HepG2 (cell line): Measurements from ENCODE around the gene HS3ST3B1. TPM values are rescaled to one million over a fixed set of nuclear protein-coding genes. Genes with fewer than 3 reads are reported as not detected.

Experiments used
- ETV5 ChIP-seq: IDR thresholded peaks from 2 replicates; pipeline ENCODE4 v1.6.1; 2018; ENCODE audit warnings: missing biosample characterization, missing genetic modification reagents, inconsistent platforms, borderline replicate concordance
- GRHL1 ChIP-seq: sonication (generic); formaldehyde crosslinking; conservative IDR thresholded peaks from 2 replicates; pipeline ENCODE4 v1.8.0; 2022; ENCODE audit warnings: missing genetic modification reagents
- GZF1 ChIP-seq: sonication (generic); formaldehyde crosslinking; IDR thresholded peaks from 2 replicates; pipeline ENCODE4 v1.5.1; 2020; ENCODE audit warnings: mild to moderate bottlenecking, missing genetic modification reagents
- HNF4G ChIP-seq, 2 experiments: sonication (generic) in 1 of 2; formaldehyde crosslinking in 1 of 2; IDR thresholded peaks; 2 replicates each; pipeline versions ENCODE4 v1.4.0 to v1.6.1; 2011 to 2020; ENCODE audit warnings: borderline replicate concordance in 2 of 2, low read depth in 2 of 2, mild to moderate bottlenecking in 2 of 2, low read length in 1 of 2, missing genetic modification reagents in 1 of 2, moderate library complexity in 1 of 2
- HOXA5 ChIP-seq: sonication (generic); formaldehyde crosslinking; IDR thresholded peaks from 2 replicates; pipeline ENCODE4 v1.4.0; 2020; ENCODE audit warnings: missing genetic modification reagents
- IRX3 ChIP-seq: sonication (generic); formaldehyde crosslinking; IDR thresholded peaks from 2 replicates; pipeline ENCODE4 v1.8.1; 2023; ENCODE audit warnings: mild to moderate bottlenecking, low read depth, missing genetic modification reagents, borderline replicate concordance
- JARID2 ChIP-seq: sonication (generic); formaldehyde crosslinking; IDR thresholded peaks from 2 replicates; pipeline ENCODE4 v1.8.1; 2023; ENCODE audit warnings: missing genetic modification reagents, inconsistent platforms; ENCODE audit not compliant: insufficient replicate concordance
- KDM4B ChIP-seq: sonication (generic); formaldehyde crosslinking; IDR thresholded peaks from 2 replicates; pipeline ENCODE4 v1.4.0; 2020; ENCODE audit warnings: missing genetic modification reagents
- LCORL ChIP-seq, 2 experiments: fragments of 450-650 bp in 1 of 2; sonication (generic) in 1 of 2; formaldehyde crosslinking in 1 of 2; IDR thresholded peaks; 2 replicates each; pipeline versions ENCODE4 v1.5.0 to v1.6.1; 2017 to 2020; ENCODE audit warnings: antibody characterized with exemption in 1 of 2, missing genetic modification reagents in 1 of 2
- MEIS2 ChIP-seq: sonication (generic); formaldehyde crosslinking; IDR thresholded peaks from 2 replicates; pipeline ENCODE4 v1.9.0; 2021; ENCODE audit warnings: mild to moderate bottlenecking, missing genetic modification reagents
- MTF2 ChIP-seq: sonication (generic); formaldehyde crosslinking; IDR thresholded peaks from 2 replicates; pipeline ENCODE4 v1.5.0; 2020; ENCODE audit warnings: missing genetic modification reagents, borderline replicate concordance
- MYC ChIP-seq: sonication (generic); formaldehyde crosslinking; IDR thresholded peaks from 2 replicates; pipeline ENCODE4 v1.9.0; 2021; ENCODE audit warnings: missing genetic modification reagents, borderline replicate concordance
- SETDB1 ChIP-seq: sonication (generic); formaldehyde crosslinking; IDR thresholded peaks from 2 replicates; pipeline ENCODE4 v1.5.1; 2020; ENCODE audit warnings: missing genetic modification reagents, mild to moderate bottlenecking, borderline replicate concordance
- SOX5 ChIP-seq: IDR thresholded peaks from 2 replicates; pipeline ENCODE4 v1.6.1; 2016; ENCODE audit warnings: borderline replicate concordance
- SP1 ChIP-seq, 2 experiments: fragments of 450-650 bp in 1 of 2; sonication (generic) in 1 of 2; formaldehyde crosslinking in 1 of 2; IDR thresholded peaks; 2 replicates each; pipeline versions ENCODE4 v1.4.0 to v1.6.1; 2016 to 2020; ENCODE audit warnings: missing genetic modification reagents in 1 of 2
- ZBTB7B ChIP-seq: sonication (generic); formaldehyde crosslinking; IDR thresholded peaks from 2 replicates; pipeline ENCODE4 v1.4.0; 2020; ENCODE audit warnings: missing genetic modification reagents
- ZFY ChIP-seq: sonication (generic); formaldehyde crosslinking; IDR thresholded peaks from 2 replicates; pipeline ENCODE4 v1.4.0; 2020; ENCODE audit warnings: missing genetic modification reagents
- ZFYVE20 ChIP-seq: sonication (generic); formaldehyde crosslinking; IDR thresholded peaks from 2 replicates; pipeline ENCODE4 v1.8.0; 2023; ENCODE audit warnings: low read depth, mild to moderate bottlenecking, moderate library complexity, missing genetic modification reagents, borderline replicate concordance
- ZNF138 ChIP-seq: sonication (generic); formaldehyde crosslinking; IDR thresholded peaks from 2 replicates; pipeline ENCODE4 v1.5.0; 2020; ENCODE audit warnings: mild to moderate bottlenecking, low read depth, missing genetic modification reagents
- ZNF256 ChIP-seq: sonication (generic); formaldehyde crosslinking; conservative IDR thresholded peaks from 2 replicates; pipeline ENCODE4 v1.4.0; 2020; ENCODE audit warnings: missing genetic modification reagents
- ZNF577 ChIP-seq: sonication (generic); formaldehyde crosslinking; IDR thresholded peaks from 2 replicates; pipeline ENCODE4 v1.4.0; 2020; ENCODE audit warnings: mild to moderate bottlenecking, low read depth, missing genetic modification reagents, borderline replicate concordance
- ZNF580 ChIP-seq: IDR thresholded peaks from 2 replicates; pipeline ENCODE4 v1.6.1; 2016; ENCODE audit warnings: low read depth, borderline replicate concordance
- ZNF83 ChIP-seq: sonication (generic); formaldehyde crosslinking; IDR thresholded peaks from 2 replicates; pipeline ENCODE4 v1.4.0; 2020; ENCODE audit warnings: missing genetic modification reagents, mild to moderate bottlenecking, borderline replicate concordance
- polyA plus RNA-seq, 8 experiments: library from polyadenylated mRNA; depleted of rRNA in 3 of 8; stranded (reverse) in 7 of 8; unstranded in 1 of 8; fragments of >200 nt; fragmentation: Illumina TruSeq in 4 of 8; extraction: Trizol in 4 of 8; gene quantifications; 2 replicates each; pipeline versions ENCODE4 v1.2.1 to v1.2.3, GENCODE V29; 2011 to 2016; ENCODE audit warnings: low read depth in 4 of 8, missing spikeins in 1 of 8, mixed read lengths in 1 of 8; ENCODE audit not compliant: insufficient read depth in 1 of 8
- total RNA-seq, 5 experiments: library from RNA; depleted of rRNA; stranded (reverse); fragments of >200 nt; fragmentation: Illumina TruSeq; extraction: Trizol; gene quantifications; 2 replicates each; pipeline ENCODE4 v1.2.3, GENCODE V29; 2016; ENCODE audit warnings: low read depth in 1 of 5
- TF ChIP-seq, protein P1 (sequence below): sonication (generic); formaldehyde crosslinking; IDR thresholded peaks from 2 replicates; pipeline ENCODE4 v1.4.0; 2020; ENCODE audit warnings: missing genetic modification reagents, low read depth, mild to moderate bottlenecking, borderline replicate concordance

Gene HS3ST3B1
- total and polyA plus RNA-seq, 2 of the 13 experiments (the other 11 are each of a cell fraction or from before 2014, with no cell fraction given): 15.7 to 39.5 TPM

- TF ChIP-seq MTF2 (no peak), ZBTB7B (CRISPR knock-in tag) (peak; percentile 39; the same call in 1 of the 2 replicates), LCORL (IDR thresholded peaks at IDR 0.05) (no peak), LCORL (CRISPR knock-in tag; IDR thresholded peaks at IDR 0.05) (peak; percentile 63; the same call in 1 of the 2 replicates), ZNF256 (no peak), ZNF577 (no peak), KDM4B (0 out of 2 replicates have a peak, but pooled peaks have one; percentile 31), IRX3 (CRISPR knock-in tag) (peak; percentile 69; the same call in 1 of the 2 replicates), ZNF83 (CRISPR knock-in tag) (no peak), SETDB1 (CRISPR knock-in tag) (no peak), ZNF138 (CRISPR knock-in tag) (peak; percentile 31; the same call in 1 of the 2 replicates), ZNF580 (peak; percentile 91; the same call in 1 of the 2 replicates), ZFY (0 out of 2 replicates have a peak, but pooled peaks have one; percentile 30), ZFYVE20 (no peak), GRHL1 (CRISPR knock-in tag) (no peak), HOXA5 (CRISPR knock-in tag) (peak; percentile 80; the same call in 1 of the 2 replicates), GZF1 (CRISPR knock-in tag) (no peak), ETV5 (CRISPR knock-in tag) (no peak; the same call in 1 of the 2 replicates), SOX5 (CRISPR knock-in tag) (peak; percentile 30; the same call in 1 of the 2 replicates), MEIS2 (CRISPR knock-in tag) (no peak), HNF4G (IDR thresholded peaks at IDR 0.05; ENCODE audit: borderline replicate concordance, low read depth, low read length) (no peak), HNF4G (CRISPR knock-in tag; IDR thresholded peaks at IDR 0.05; ENCODE audit: borderline replicate concordance, low read depth) (peak; percentile 39; the same call in 1 of the 2 replicates), MYC (CRISPR knock-in tag) (peak; percentile 72; the same call in 1 of the 2 replicates), SP1 (IDR thresholded peaks at IDR 0.05) (peak; percentile 74; the same call in 1 of the 2 replicates), SP1 (CRISPR knock-in tag; IDR thresholded peaks at IDR 0.05) (peak; percentile 94), JARID2 (CRISPR knock-in tag) (no peak)
- TF ChIP-seq, protein P1, sequence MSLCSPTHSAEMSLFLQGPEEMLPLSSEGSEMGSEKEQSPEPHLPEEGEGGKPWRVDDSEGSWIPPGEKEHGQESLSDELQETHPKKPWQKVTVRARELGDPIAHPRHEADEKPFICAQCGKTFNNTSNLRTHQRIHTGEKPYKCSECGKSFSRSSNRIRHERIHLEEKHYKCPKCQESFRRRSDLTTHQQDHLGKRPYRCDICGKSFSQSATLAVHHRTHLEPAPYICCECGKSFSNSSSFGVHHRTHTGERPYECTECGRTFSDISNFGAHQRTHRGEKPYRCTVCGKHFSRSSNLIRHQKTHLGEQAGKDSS (CRISPR knock-in tag): 0 out of 2 replicates have a peak, but pooled peaks have one; percentile 61
Observed at GRCh38 chr17:14300575-14301278, at the start of gene HS3ST3B1 (continued).
